HepG2 (cell line): ENCODE data around the gene PSMD4. TPM values are rescaled to one million over a fixed set of nuclear protein-coding genes. Genes with fewer than 3 reads are reported as not detected.
A peak's percentile ranks its signal among the peaks of the same experiment; 100 is the strongest.

Source experiments
- ATAC-seq: fragments of 200-7000 bp; cut with Tn5 transposase; 3 replicates; pipeline ENCODE4 v1.9.1; 2020; ENCODE audit warnings: mild to moderate bottlenecking, moderate library complexity
- BruUV-seq: library from RNA; stranded (reverse); fragments of 400-500 nt; replicated peaks from 2 replicates; lab custom pipeline; 2021; lab: Mats Ljungman, UMichigan
- CTCF ChIA-PET: fragments of 300-600 bp; formaldehyde crosslinking; extraction: SDS; loops from one replicate; lab custom pipeline; 2021; ENCODE audit warnings: low total read pairs, inconsistent platforms, low intra/inter-chr PET ratio; lab: Yijun Ruan, JAX
- POLR2A ChIA-PET: fragments of 350-600 bp; sonication (Branson Sonifier 250); formaldehyde crosslinking; loops from one replicate; lab custom pipeline; 2020; ENCODE audit warnings: antibody characterized with exemption, inconsistent platforms; lab: Yijun Ruan, JAX
- DNase-seq: peaks from one replicate; pipeline ENCODE4 v3.0.0-alpha.2; 2015; ENCODE audit warnings: low spot score
- FAIRE-seq: peaks from 3 replicates; lab custom pipeline; 2011; peaks lifted over from hg19 to GRCh38; lab: Jason Lieb, UNC
- H2AFZ ChIP-seq: one replicate; pipeline ENCODE4 v1.6.1; 2011; ENCODE audit warnings: low read length, inconsistent platforms
- H3K27ac ChIP-seq: fragments of 300-600 bp; 3 replicates; pipeline ENCODE4 v1.8.0; 2011; ENCODE audit warnings: mixed run types, mild to moderate bottlenecking, mixed read lengths, low read length, inconsistent platforms; ENCODE audit not compliant: insufficient read depth; ENCODE audit errors: extremely low read length
- H3K27me3 ChIP-seq, 2 experiments: fragments of 200-600 bp in 1 of 2; 2 replicates in 1 of 2; 3 replicates in 1 of 2; pipeline versions ENCODE4 v1.6.0 to v1.8.0; 2011; ENCODE audit warnings: low read length in 2 of 2, mild to moderate bottlenecking in 2 of 2, moderate library complexity in 2 of 2, inconsistent platforms in 1 of 2; ENCODE audit not compliant: insufficient read depth in 2 of 2, control insufficient read depth in 1 of 2
- H3K36me3 ChIP-seq, 2 experiments: fragments of 200-600 bp in 1 of 2; replicated peaks in 1 of 2; 2 replicates in 1 of 2; 3 replicates in 1 of 2; pipeline versions ENCODE4 v1.5.1 to v1.8.0; 2011; ENCODE audit warnings: low read length in 2 of 2, inconsistent platforms in 1 of 2; ENCODE audit not compliant: insufficient read depth in 2 of 2, control insufficient read depth in 1 of 2
- H3K4me1 ChIP-seq: 2 replicates; pipeline ENCODE4 v1.5.1; 2012; ENCODE audit warnings: low read length, inconsistent platforms; ENCODE audit not compliant: insufficient read depth
- H3K4me2 ChIP-seq: 2 replicates; pipeline ENCODE4 v1.6.0; 2011; ENCODE audit warnings: low read depth, low read length, inconsistent platforms
- H3K4me3 ChIP-seq, 3 experiments: fragments of 200-600 bp in 1 of 3; sonication (generic), shearing (Covaris generic) in 1 of 3; replicated peaks in 1 of 3; 2 replicates each; pipeline ENCODE4 v1.5.1; 2011 to 2016; ENCODE audit warnings: low read length in 3 of 3, inconsistent platforms in 2 of 3, low read depth in 2 of 3, mild to moderate bottlenecking in 2 of 3, control low read depth in 1 of 3, mixed read lengths in 1 of 3; ENCODE audit not compliant: insufficient read depth in 1 of 3
- H3K79me2 ChIP-seq: one replicate; pipeline ENCODE4 v1.6.1; 2011; ENCODE audit warnings: low read length, inconsistent platforms; ENCODE audit not compliant: insufficient read depth
- H3K9ac ChIP-seq: 2 replicates; pipeline ENCODE4 v1.6.0; 2011; ENCODE audit warnings: mild to moderate bottlenecking, low read depth, low read length, inconsistent platforms; ENCODE audit not compliant: insufficient read depth
- H3K9me3 ChIP-seq: 2 replicates; pipeline ENCODE4 v1.5.1; 2012; ENCODE audit warnings: mild to moderate bottlenecking, low read length
- H4K20me1 ChIP-seq: 2 replicates; pipeline ENCODE4 v1.6.0; 2011; ENCODE audit warnings: inconsistent platforms, mild to moderate bottlenecking, low read length, moderate library complexity; ENCODE audit not compliant: insufficient read depth
- AGO1 ChIP-seq: fragments of 200-400 bp; formaldehyde crosslinking; IDR thresholded peaks from 2 replicates; pipeline ENCODE4 v1.6.1; 2017; ENCODE audit warnings: mild to moderate bottlenecking, low read depth, low read length, moderate library complexity; ENCODE audit not compliant: poor library complexity, severe bottlenecking
- AGO2 ChIP-seq: fragments of 200-400 bp; formaldehyde crosslinking; optimal IDR thresholded peaks from 2 replicates; pipeline ENCODE3; 2017; ENCODE audit warnings: mild to moderate bottlenecking, low read depth, low read length, moderate library complexity
- FOXO1 ChIP-seq: sonication (generic); formaldehyde crosslinking; IDR thresholded peaks from 2 replicates; pipeline ENCODE4 v1.4.0; 2020; ENCODE audit warnings: missing genetic modification reagents
- KDM2A ChIP-seq: sonication (generic); formaldehyde crosslinking; IDR thresholded peaks from 2 replicates; pipeline ENCODE4 v1.4.0; 2020; ENCODE audit warnings: low read depth, missing genetic modification reagents, borderline replicate concordance
- MYNN ChIP-seq: sonication (generic); formaldehyde crosslinking; IDR thresholded peaks from 2 replicates; pipeline ENCODE4 v1.4.0; 2020; ENCODE audit warnings: mild to moderate bottlenecking, low read depth, missing genetic modification reagents
- MZF1 ChIP-seq: sonication (generic); formaldehyde crosslinking; IDR thresholded peaks from 2 replicates; pipeline ENCODE4 v1.8.1; 2023; ENCODE audit warnings: mild to moderate bottlenecking, missing genetic modification reagents, borderline replicate concordance
- POLR2A ChIP-seq, 2 experiments: IDR thresholded peaks; 2 replicates each; pipeline ENCODE4 v1.6.1; 2011; ENCODE audit warnings: low read depth in 2 of 2, low read length in 2 of 2, mild to moderate bottlenecking in 1 of 2, moderate library complexity in 1 of 2; ENCODE audit not compliant: insufficient read depth in 1 of 2
- POLR2AphosphoS2 ChIP-seq: IDR thresholded peaks from 2 replicates; pipeline ENCODE4 v1.6.1; 2011; ENCODE audit warnings: low read depth, low read length, improper control_type of control experiment
- POLR2AphosphoS5 ChIP-seq: IDR thresholded peaks from 2 replicates; pipeline ENCODE4 v1.6.1; 2012; ENCODE audit warnings: low read depth, low read length
- POLR2G ChIP-seq: fragments of 200-400 bp; formaldehyde crosslinking; IDR thresholded peaks from 2 replicates; pipeline ENCODE4 v1.6.1; 2018; ENCODE audit warnings: mild to moderate bottlenecking, low read depth, low read length, moderate library complexity
- ZC3H13 ChIP-seq: sonication (generic); formaldehyde crosslinking; IDR thresholded peaks from 2 replicates; pipeline ENCODE4 v1.8.1; 2023; ENCODE audit warnings: mild to moderate bottlenecking, missing genetic modification reagents, moderate library complexity
- ZFX ChIP-seq: sonication (generic); formaldehyde crosslinking; IDR thresholded peaks from 2 replicates; pipeline ENCODE4 v1.4.0; 2020; ENCODE audit warnings: mild to moderate bottlenecking, low read depth, missing genetic modification reagents, moderate library complexity
- ZNF597 ChIP-seq: sonication (generic); formaldehyde crosslinking; IDR thresholded peaks from 2 replicates; pipeline ENCODE4 v1.5.0; 2020; ENCODE audit warnings: missing genetic modification reagents
- ZNF672 ChIP-seq: sonication (generic); formaldehyde crosslinking; IDR thresholded peaks from 2 replicates; pipeline ENCODE4 v1.8.1; 2022; ENCODE audit warnings: missing genetic modification reagents
- ZNF768 ChIP-seq: sonication (generic); formaldehyde crosslinking; IDR thresholded peaks from 2 replicates; pipeline ENCODE4 v1.4.0; 2020; ENCODE audit warnings: missing genetic modification reagents
- ZSCAN5A ChIP-seq: sonication (generic); formaldehyde crosslinking; IDR thresholded peaks from 2 replicates; pipeline ENCODE4 v1.8.0; 2022; ENCODE audit warnings: mild to moderate bottlenecking, missing genetic modification reagents, borderline replicate concordance
- WGBS: methylation state at CpG from one replicate; pipeline ENCODE4 v1.1.6; 2017; ENCODE audit warnings: low lambda C conversion rate; 5-methylcytosine and 5-hydroxymethylcytosine counted together
- in situ Hi-C: cut with HindIII; loops from 2 replicates; pipeline ENCODE4 v1.10.0; 2017; ENCODE audit warnings: low pct_unique_long_range_greater_than_20kb; ENCODE audit not compliant: extremely low pct_ligation_motif_present
- intact Hi-C: fragments of 100-400 bp; cut with micrococcal nuclease; formaldehyde crosslinking; loops from one replicate; pipeline ENCODE4 v1.10.0; 2022; ENCODE audit not compliant: unreplicated experiment
- polyA plus RNA-seq, 8 experiments: library from polyadenylated mRNA; depleted of rRNA in 3 of 8; stranded (reverse) in 7 of 8; unstranded in 1 of 8; fragments of >200 nt; fragmentation: Illumina TruSeq in 4 of 8; extraction: Trizol in 4 of 8; gene quantifications; 2 replicates each; pipeline versions ENCODE4 v1.2.1 to v1.2.3, GENCODE V29; 2011 to 2016; ENCODE audit warnings: low read depth in 4 of 8, missing spikeins in 1 of 8, mixed read lengths in 1 of 8; ENCODE audit not compliant: insufficient read depth in 1 of 8
- total RNA-seq, 5 experiments: library from RNA; depleted of rRNA; stranded (reverse); fragments of >200 nt; fragmentation: Illumina TruSeq; extraction: Trizol; gene quantifications; 2 replicates each; pipeline ENCODE4 v1.2.3, GENCODE V29; 2016; ENCODE audit warnings: low read depth in 1 of 5
- TF ChIP-seq, protein P1 (sequence below): sonication (generic); formaldehyde crosslinking; IDR thresholded peaks from 2 replicates; pipeline ENCODE4 v1.5.0; 2020; ENCODE audit warnings: mild to moderate bottlenecking, missing genetic modification reagents

Gene PSMD4
- total and polyA plus RNA-seq, 2 of the 13 experiments (the other 11 are each of a cell fraction or from before 2014, with no cell fraction given), result 194 to 243 TPM

GRCh38 chr1:151292207-151293030, 37.9 kb downstream of the PSMD4 start:
- Histone ChIP-seq H3K27me3 (no peaks in the 10 kb centered on the region), H3K4me1 (no peaks in the 10 kb centered on the region), H3K4me3 (no peak overlapping the region), H3K27ac (no peak overlapping the region), H2AFZ (no peak overlapping the region), H3K9ac (no peak overlapping the region), H3K9me3 (no peaks in the 10 kb centered on the region), H4K20me1 (0 out of 2 replicates have a peak, but pooled peaks cover 4% of the 10 kb centered on the region), H3K36me3 (peaks cover 43 to 75% of the 10 kb centered on the region in 2 experiments), H3K4me2 (no peak overlapping the region), H3K79me2 (no peaks in the 10 kb centered on the region)
- TSS peak; percentile 31 for BruUV-seq
- intact Hi-C loops, result no loop called here
- CTCF ChIA-PET, result no interaction called here
- POLR2A ChIA-PET, result interaction anchor here (0.9 to 1.5 kb wide), 3 partner anchors 10 to 37 kb away, joined by 3 to 6 read pairs (median 4); partner anchors contain the start of genes PSMD4 and ZNF687
- no peak for FAIRE-seq
- DNase-seq, result no peak
- ATAC-seq, result peak; percentile 58
- 96% methylated on average over 10 of the region's 13 CpGs for WGBS
- in situ Hi-C loops, result no loop called here
- TF ChIP-seq FOXO1 (CRISPR knock-in tag) (no peak), ZNF597 (0 out of 2 replicates have a peak, but pooled peaks have one; percentile 35), ZNF672 (CRISPR knock-in tag) (no peak), POLR2A (IDR thresholded peaks at IDR 0.05; ENCODE audit: insufficient read depth in 1 of 2, low read depth in 2 of 2, low read length in 2 of 2) (peak in 1 of 2 experiments; percentile 43; a peak in 2 of 4 replicates), AGO2 (peak; percentile 82), ZC3H13 (peak; percentile 12; the same call in 1 of the 2 replicates), ZFX (CRISPR knock-in tag) (no peak), MYNN (no peak), AGO1 (peak; percentile 68), ZNF768 (CRISPR knock-in tag) (0 out of 2 replicates have a peak, but pooled peaks have one; percentile 37), ZSCAN5A (CRISPR knock-in tag) (0 out of 2 replicates have a peak, but pooled peaks have one; percentile 16), POLR2G (peak; percentile 54; the same call in 1 of the 2 replicates), KDM2A (CRISPR knock-in tag) (peak; percentile 13; the same call in 1 of the 2 replicates), POLR2AphosphoS5 (peak; percentile 35; the same call in 1 of the 2 replicates), MZF1 (CRISPR knock-in tag) (no peak), POLR2AphosphoS2 (peak; percentile 29; the same call in 1 of the 2 replicates)
- TF ChIP-seq, protein P1, sequence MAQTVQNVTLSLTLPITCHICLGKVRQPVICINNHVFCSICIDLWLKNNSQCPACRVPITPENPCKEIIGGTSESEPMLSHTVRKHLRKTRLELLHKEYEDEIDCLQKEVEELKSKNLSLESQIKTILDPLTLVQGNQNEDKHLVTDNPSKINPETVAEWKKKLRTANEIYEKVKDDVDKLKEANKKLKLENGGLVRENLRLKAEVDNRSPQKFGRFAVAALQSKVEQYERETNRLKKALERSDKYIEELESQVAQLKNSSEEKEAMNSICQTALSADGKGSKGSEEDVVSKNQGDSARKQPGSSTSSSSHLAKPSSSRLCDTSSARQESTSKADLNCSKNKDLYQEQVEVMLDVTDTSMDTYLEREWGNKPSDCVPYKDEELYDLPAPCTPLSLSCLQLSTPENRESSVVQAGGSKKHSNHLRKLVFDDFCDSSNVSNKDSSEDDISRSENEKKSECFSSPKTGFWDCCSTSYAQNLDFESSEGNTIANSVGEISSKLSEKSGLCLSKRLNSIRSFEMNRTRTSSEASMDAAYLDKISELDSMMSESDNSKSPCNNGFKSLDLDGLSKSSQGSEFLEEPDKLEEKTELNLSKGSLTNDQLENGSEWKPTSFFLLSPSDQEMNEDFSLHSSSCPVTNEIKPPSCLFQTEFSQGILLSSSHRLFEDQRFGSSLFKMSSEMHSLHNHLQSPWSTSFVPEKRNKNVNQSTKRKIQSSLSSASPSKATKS (CRISPR knock-in tag), result no peak
